Measurements from ENCODE around the gene PDE6B.

PDE6B gene

GRCh38 chr4:673349-674091 lies 48.1 kb downstream of the PDE6B start:
- no peak for TF ChIP-seq EZH2phosphoT487 (IDR thresholded peaks at IDR 0.05; ENCODE audit: low read depth)
- TF ChIP-seq CTCF (IDR thresholded peaks at IDR 0.05; ENCODE audit: low read depth, low read length) = no peak
- peaks cover 26% of the 10 kb centered on the region for H3K79me2 ChIP-seq (ENCODE audit: low read length)
- H2AFZ ChIP-seq (ENCODE audit: low read depth, low read length) = no peak overlapping the region
- peak overlapping the region; percentile 97 for H3K4me2 ChIP-seq (ENCODE audit: low read length)
- peak overlapping the region; percentile 7; the same call in 1 of the 2 replicates for H3K27ac ChIP-seq (ENCODE audit: low read length)
- peaks cover 19% of the 10 kb centered on the region for H3K36me3 ChIP-seq (replicated peaks; ENCODE audit: low read depth, low read length)
- no peaks in the 10 kb centered on the region for H3K27me3 ChIP-seq (ENCODE audit: low read depth, low read length)
- H4K20me1 ChIP-seq (ENCODE audit: insufficient read depth, low read length) = no peaks in the 10 kb centered on the region
- peak overlapping the region; percentile 68 for H3K9ac ChIP-seq (ENCODE audit: low read length)
- no peaks in the 10 kb centered on the region for H3K9me3 ChIP-seq (ENCODE audit: insufficient read depth, low read length)
- H3K4me1 ChIP-seq (ENCODE audit: low read length) = peaks cover 40% of the 10 kb centered on the region
- H3K4me3 ChIP-seq (ENCODE audit: low read length) = peak overlapping the region; percentile 90

GRCh38 chr4:674172-675035 lies 49.0 kb downstream of the PDE6B start, which contains the start of the genes ATP5ME and MYL5:
Gene ATP5ME (minus strand): TSS chr4:674276. CDS start chr4:674247, 29 bp downstream.
Gene MYL5 (plus strand): TSS chr4:674542. CDS start chr4:678027, 3,485 bp downstream.
- Histone ChIP-seq H3K36me3 (replicated peaks; ENCODE audit: low read depth, low read length) (peaks cover 19% of the 10 kb centered on the region), H3K4me2 (ENCODE audit: low read length) (peak within 1 kb of the TSS; percentile 97), H3K9ac (ENCODE audit: low read length) (peak within 1 kb of the TSS; percentile 97), H2AFZ (ENCODE audit: low read depth, low read length) (peak within 1 kb of the TSS; percentile 55; the same call in 1 of the 2 replicates), H3K4me1 (ENCODE audit: low read length) (peaks cover 40% of the 10 kb centered on the region), H3K27me3 (ENCODE audit: low read depth, low read length) (no peaks in the 10 kb centered on the region), H3K27ac (ENCODE audit: low read length) (peak within 1 kb of the TSS; percentile 84), H3K9me3 (ENCODE audit: insufficient read depth, low read length) (no peaks in the 10 kb centered on the region), H3K79me2 (ENCODE audit: low read length) (peaks cover 26% of the 10 kb centered on the region), H4K20me1 (ENCODE audit: insufficient read depth, low read length) (no peaks in the 10 kb centered on the region), H3K4me3 (ENCODE audit: low read length) (peak within 1 kb of the TSS; percentile 94)
- TF ChIP-seq CTCF (IDR thresholded peaks at IDR 0.05; ENCODE audit: low read depth, low read length) (peak; percentile 85), EZH2phosphoT487 (IDR thresholded peaks at IDR 0.05; ENCODE audit: low read depth) (no peak)

- TF ChIP-seq CTCF (IDR thresholded peaks at IDR 0.05; ENCODE audit: low read depth, low read length) (no peak), EZH2phosphoT487 (IDR thresholded peaks at IDR 0.05; ENCODE audit: low read depth) (no peak)
- H4K20me1 ChIP-seq (ENCODE audit: insufficient read depth, low read length) = no peaks in the 10 kb centered on the region
- peak overlapping the region; percentile 91 for H3K4me2 ChIP-seq (ENCODE audit: low read length)
- peaks cover 26% of the 10 kb centered on the region for H3K79me2 ChIP-seq (ENCODE audit: low read length)
- H2AFZ ChIP-seq (ENCODE audit: low read depth, low read length) = no peak overlapping the region
- H3K4me1 ChIP-seq (ENCODE audit: low read length) = peaks cover 40% of the 10 kb centered on the region
- H3K27ac ChIP-seq (ENCODE audit: low read length) = peak overlapping the region; percentile 84
- peak overlapping the region; percentile 97 for H3K9ac ChIP-seq (ENCODE audit: low read length)
- peak overlapping the region; percentile 94 for H3K4me3 ChIP-seq (ENCODE audit: low read length)
- no peaks in the 10 kb centered on the region for H3K9me3 ChIP-seq (ENCODE audit: insufficient read depth, low read length)
- H3K36me3 ChIP-seq (replicated peaks; ENCODE audit: low read depth, low read length) = peaks cover 15% of the 10 kb centered on the region
- no peaks in the 10 kb centered on the region for H3K27me3 ChIP-seq (ENCODE audit: low read depth, low read length)
Measured at GRCh38 chr4:675036-675882, 49.9 kb downstream of the PDE6B start.
